Endometrium (tissue), 2 donors: ENCODE measurements around the gene GGT1.
"Not testable (repeated sequence)": the region's sequence is repeated elsewhere in the genome, so short reads cannot be mapped to it uniquely, and the experiment has no call there.

Experiments used
- FAIRE-seq: peaks from 2 replicates; lab custom pipeline; 2012; peaks lifted over from hg19 to GRCh38; lab: Jason Lieb, UNC
- donor health status: control.
- donor health status: control.

Gene GGT1

GRCh38 chr22:24584166-24584790 lies 18.7 kb upstream of the GGT1 start:
- FAIRE-seq, result no peak

DNA sequence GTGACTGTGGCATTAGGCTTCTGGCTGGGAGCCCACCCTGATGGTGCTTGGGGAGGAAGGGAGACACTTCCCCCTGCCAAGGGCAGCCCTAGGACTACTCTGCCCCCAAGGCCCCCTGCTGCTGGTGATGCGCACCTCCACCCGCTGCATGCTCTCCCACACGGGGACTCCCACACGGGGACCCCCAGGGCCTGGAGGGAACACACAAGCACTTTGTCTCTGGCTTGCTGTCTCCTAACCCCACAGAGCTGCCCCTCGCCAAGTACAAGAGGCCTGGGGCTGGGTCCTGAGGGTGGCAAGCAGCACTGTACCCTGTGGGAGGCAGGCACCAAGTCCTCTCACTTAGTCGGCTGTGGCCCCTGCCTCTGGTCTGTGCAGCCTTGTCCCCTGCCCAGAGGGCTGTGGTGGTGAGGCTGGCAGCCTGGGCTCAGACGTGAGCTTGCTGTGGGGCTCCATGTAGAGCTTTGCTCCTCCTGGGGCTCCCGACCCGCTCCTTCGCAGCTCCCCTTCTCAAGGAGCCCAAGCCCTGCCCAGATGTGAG lies 18.1 kb upstream of the GGT1 start:
- no peak for FAIRE-seq

DNA sequence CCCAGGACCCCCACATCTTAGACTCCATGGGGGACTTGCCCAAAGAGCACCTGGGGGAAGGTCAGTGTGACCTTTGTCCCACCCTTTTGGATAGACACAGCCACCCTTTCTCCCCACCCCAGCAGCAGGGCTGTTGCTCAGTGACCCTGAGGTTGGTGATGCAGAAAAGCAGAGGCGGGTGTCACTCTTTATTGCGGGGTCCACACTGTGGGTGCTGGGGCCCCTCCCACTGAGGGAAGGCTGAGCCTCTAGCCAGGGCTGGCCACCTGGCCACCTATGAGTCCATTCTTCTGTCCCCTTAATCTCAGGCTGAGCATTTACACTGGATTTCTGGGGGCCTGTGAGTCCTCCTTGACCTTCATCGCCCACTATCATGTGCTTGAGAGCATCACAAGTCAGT lies 17.5 kb upstream of the GGT1 start:
- no peak for FAIRE-seq

DNA sequence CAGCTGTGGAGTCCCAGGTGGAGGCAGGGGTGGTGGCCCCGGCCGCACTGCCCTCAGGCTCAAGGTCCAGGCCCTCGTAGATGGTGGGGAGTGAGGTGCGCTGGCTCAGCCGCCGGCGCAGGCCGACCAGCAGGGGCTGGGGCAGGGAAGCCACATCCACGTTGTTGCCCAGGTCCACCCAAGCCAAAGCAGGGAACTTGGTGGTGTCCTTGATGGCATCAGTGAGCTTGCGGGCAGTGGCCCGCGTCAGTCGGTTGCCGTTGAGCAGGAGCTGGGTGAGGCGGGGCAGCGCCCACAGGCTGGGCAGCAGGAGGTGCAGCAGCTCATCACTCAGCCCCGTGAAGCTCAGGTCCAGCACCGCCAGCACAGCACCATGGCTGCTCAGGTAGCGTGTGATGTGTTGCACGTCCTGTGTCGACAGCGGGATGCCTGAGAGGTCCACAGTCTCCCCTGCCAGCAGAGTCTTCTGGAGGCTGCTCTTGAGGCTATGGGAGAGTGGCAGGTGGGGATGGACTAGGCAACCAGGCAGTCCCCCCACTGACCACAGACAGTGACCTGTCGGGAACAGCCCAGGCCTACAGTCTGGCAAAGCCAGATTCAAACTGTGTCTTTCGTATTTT lies 17.0 kb upstream of the GGT1 start:
- FAIRE-seq, result no peak

DNA sequence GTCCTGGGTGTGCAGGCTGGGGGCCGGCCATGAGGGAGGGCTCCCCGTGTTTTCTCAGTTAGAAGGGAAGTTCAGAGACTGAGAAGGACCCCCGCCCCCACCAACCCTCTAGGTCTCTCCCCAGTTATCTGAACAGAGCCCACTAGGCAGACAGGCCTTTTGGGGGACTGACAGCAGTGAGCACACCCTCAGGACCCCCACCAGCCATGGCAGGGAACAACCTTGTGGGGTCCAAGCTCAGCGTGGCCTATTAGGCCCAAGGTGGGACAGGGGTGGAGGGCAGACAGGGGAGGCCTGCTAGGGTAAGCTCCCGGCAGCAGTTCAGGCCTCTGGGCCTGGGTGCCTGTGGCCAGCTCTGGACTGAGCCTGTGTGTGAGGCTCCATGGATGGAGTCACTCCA lies 15.7 kb upstream of the GGT1 start:
- no peak for FAIRE-seq

GRCh38 chr22:24587948-24588347 lies 15.0 kb upstream of the GGT1 start:
- FAIRE-seq, result no peak

- FAIRE-seq, result no peak
Observed at GRCh38 chr22:24588381-24588756, 14.6 kb upstream of the GGT1 start.

GRCh38 chr22:24588757-24589481 lies 14.1 kb upstream of the GGT1 start:
- no peak for FAIRE-seq

DNA sequence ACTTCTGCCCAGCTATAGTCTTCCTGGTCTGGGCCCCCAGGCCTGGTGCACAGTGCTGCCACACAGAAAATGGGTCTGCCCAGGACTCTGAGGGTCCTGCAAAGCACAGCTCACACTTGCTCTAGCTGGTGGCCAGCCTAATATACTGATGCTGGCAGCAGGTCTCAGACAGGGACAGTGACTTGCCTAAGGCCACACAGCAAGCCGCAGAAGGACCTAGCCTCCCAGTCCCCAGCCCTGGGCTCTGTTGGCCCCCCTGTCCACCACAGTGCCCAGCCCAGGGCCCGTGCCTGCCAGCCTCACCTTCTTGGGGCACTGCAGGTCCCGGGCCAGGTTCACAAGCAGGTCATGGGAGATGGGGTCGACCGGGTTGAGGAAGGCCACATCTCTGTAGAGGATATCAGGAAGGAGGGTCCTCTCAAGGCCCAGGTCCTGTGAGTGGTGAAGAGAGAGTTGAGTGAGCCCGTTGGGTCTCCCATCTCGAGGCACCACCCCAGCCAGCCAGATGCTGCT lies 13.4 kb upstream of the GGT1 start:
- FAIRE-seq, result no peak

GRCh38 chr22:24590596-24591173 lies 12.3 kb upstream of the GGT1 start:
- no peak for FAIRE-seq

DNA sequence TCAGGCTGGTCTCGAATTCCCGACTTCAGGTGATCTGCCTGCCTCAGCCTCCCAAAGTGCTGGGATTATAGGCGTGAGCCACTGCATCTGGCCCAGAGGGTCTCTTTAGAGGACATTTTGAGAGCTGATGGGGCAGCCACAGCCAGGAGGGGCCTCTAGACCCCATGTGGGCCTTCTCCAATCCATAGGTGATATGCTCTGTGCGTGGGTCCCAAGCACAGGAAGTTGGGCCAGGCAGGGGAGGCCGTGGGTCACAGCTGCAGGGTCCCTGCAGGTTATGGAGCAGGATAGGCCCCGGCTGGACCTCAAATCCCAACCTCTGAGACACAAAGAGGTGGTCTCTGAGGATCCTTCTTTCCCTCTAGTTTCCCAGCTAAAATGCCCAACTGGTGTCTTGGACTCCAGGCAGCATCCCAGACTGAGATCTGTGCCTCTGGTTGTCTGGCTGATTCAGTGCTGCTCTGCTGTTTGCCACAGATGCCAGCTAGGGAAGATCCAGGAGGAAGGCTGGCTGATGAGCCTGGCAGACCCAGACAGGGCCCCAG lies 11.6 kb upstream of the GGT1 start:
- FAIRE-seq, result no peak

DNA sequence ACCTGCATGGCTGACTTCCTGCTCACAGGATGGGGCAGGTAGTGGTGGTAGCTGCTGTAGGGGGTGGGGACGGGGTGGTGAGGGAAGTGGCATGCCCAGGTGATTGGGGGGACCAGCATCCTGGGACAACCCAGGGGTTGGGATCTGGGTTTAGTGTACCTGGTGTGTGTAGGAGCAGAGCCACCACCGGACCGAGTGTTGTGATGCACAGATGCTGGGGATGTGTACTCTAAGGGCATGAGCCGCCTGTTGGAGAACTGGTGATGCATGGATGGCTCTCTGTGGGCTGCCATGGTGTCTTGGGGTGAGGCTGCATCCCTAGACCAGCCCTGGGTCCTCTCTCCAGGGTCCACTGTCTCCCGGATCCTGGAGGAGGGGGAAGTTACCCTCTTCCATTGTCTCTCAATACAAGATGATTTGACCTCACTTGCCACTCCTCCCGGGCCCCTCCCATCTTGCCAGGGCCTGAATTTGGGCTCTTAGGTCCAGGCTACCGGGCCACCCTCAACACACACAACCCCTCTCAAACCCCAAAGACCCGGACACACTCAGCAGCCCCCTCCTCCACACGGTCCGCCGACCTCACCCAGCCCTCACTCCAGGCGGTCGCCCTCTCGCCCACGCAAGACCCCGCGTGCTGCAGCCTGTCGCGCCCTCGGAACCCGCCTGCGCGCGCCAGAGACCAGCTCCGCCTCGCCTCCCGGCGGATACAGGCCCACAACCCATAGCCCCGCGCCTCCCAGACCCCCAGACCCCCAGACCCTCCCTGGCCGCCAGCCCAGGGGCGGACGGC lies 10.7 kb upstream of the GGT1 start:
- FAIRE-seq, result no peak

GRCh38 chr22:24592851-24593558 lies 10.0 kb upstream of the GGT1 start, which contains the start of gene LRRC75B:
Gene LRRC75B (minus strand): TSS chr22:24593073. CDS start chr22:24593039, 34 bp downstream.
- no peak for FAIRE-seq

DNA sequence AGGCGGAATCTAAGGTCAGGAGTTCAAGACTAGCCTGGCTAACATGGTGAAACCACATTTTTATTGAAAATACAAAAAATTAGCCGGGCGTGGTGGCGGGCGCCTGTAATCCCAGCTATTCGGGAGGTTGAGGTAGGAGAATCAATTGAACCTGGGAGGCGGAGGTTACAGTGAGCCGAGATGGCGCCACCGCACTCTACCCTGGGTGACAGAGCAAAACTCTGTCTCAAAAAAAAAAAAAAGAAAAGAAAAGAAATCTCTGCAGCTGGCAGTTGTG lies 9.5 kb upstream of the GGT1 start:
- not testable (repeated sequence) for FAIRE-seq

GRCh38 chr22:24593836-24594568 lies 9.0 kb upstream of the GGT1 start:
- no peak for FAIRE-seq

DNA sequence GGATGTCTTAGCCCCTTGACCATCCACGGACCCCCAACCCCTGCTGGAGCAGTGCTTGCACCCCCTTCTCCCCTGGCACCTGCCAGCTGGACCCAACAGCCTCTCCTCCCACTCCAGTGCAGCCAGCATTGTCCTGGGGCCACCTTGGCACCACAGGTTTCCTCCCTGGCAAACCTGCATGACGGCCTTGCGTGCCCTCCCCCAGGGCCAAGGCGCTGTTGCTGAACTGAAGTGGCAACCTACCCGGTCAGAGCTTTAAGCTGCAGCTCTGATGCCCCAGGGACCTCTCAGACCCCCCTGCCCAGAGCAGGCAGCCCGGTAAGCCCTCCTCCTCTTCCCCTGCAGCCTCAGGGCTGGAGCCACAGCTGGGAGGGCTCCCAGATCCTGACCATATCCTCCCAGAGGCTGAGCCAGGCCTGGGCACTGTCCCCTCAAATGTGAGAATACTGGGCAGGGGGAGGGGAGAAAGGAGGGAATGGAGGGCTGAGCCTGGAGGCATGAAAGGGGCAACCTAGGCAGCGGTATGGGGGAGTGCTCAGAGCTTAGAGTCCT lies 8.3 kb upstream of the GGT1 start:
- no peak for FAIRE-seq

DNA sequence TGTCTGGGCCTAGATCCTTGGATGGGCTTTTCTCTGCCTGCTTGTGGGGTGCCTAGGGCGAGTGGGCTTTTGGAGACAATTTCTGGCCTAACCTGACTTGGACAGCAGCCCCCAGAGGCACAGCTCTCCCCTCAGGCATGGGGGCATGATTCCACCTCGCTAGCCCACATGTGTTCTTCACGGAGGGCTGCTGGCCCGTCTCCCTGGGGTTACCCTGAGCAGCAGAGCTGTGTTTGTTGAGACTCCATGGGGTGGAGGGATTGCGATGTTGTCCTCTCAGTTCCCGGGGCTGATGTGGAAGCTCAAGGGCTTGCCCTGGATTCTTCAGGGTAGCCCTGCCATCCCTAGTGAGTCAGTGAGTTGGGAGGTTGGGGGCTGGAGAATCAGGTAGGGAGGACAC lies 7.8 kb upstream of the GGT1 start:
- no peak for FAIRE-seq

DNA sequence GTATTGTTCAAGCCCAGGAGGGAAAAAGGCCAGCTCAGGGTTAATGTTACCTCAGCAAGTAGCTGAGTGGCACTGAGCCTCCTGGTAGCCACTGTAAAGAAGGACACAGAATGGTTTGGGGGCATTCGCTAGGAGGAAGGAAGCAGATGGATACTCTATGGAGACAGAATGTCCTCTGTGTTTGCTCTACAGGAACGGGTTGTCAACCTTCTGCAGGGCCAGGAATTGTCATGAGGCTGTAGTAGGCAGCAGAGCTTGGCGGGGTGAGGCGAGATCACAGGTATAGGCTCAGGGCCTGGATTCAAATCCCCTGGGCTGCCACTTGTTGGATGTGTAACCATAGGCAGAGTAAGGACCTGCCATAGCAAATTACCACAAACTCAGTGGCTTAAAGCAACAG lies 7.1 kb upstream of the GGT1 start:
- FAIRE-seq, result no peak

DNA sequence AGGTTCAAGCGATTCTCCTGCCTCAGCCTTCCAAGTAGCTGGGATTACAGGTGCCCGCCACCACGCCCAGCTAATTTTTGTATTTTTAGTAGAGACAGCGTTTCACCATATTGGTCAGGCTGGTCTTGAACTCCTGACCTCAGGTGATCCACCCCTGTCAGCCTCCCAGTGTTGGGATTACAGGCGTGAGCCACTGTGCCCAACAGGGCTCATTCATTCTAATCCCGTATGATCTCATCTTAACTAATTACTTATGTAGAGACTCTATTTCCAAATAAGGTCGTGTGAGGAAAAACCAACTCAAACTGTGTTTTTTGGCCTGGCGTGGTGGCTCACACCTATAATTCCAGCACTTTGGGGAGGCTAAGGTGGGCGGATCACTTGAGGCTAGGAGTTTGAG lies 5.9 kb upstream of the GGT1 start:
- not testable (repeated sequence) for FAIRE-seq

DNA sequence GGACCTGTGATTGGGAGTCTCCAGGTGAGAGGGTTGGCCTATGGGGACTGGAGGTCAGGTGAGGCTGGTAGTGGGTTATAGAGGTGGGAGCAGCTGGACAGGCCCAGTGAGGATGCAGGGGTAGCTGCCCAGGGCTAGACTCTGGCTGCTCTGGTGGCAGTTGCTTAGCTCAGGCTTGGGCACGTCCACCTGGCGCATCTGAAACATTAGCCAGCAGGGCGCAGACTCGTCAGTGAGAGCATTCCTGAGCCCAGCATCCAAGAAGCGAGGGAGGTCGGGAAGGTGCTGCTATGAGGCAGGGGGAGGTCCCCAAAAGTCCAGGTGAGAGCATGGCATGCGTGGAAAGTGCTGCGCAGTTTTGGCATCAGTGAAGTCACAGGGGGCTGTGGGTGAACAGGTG lies 3.5 kb upstream of the GGT1 start:
- no peak for FAIRE-seq
